ENCODE measurements around the gene RBM43.

GRCh38 chr2:151200277-151200676 lies 61.4 kb downstream of the RBM43 start:
- TF ChIP-seq CTCF (optimal IDR thresholded peaks at IDR 0.05 in 1 of 3, IDR thresholded peaks at IDR 0.05 in 1 of 3, conservative IDR thresholded peaks at IDR 0.05 in 1 of 3; ENCODE audit: extremely low read depth in 1 of 3, insufficient read depth in 2 of 3, low read length in 3 of 3) (no peak), EZH2 (IDR thresholded peaks at IDR 0.05; ENCODE audit: low read length) (no peak)
